HEK293T (cell line): ENCODE measurements around the gene PUS7L.

Experiments used
- ELF4 ChIP-seq: fragments of 450-650 bp; IDR thresholded peaks from 2 replicates; pipeline ENCODE4 v1.6.1; 2017; ENCODE audit warnings: antibody characterized with exemption
- FOXK2 ChIP-seq: fragments of 450-650 bp; IDR thresholded peaks from 2 replicates; pipeline ENCODE4 v1.6.1; 2016; ENCODE audit warnings: mild to moderate bottlenecking
- LEF1 ChIP-seq: fragments of 450-650 bp; IDR thresholded peaks from 2 replicates; pipeline ENCODE4 v1.6.1; 2017; ENCODE audit warnings: mild to moderate bottlenecking, borderline replicate concordance
- PKNOX1 ChIP-seq: fragments of 450-650 bp; IDR thresholded peaks from 2 replicates; pipeline ENCODE4 v1.6.1; 2016
- SP1 ChIP-seq: fragments of 450-650 bp; IDR thresholded peaks from 2 replicates; pipeline ENCODE4 v1.6.1; 2017
- SUZ12 ChIP-seq: fragments of 450-650 bp; IDR thresholded peaks from 2 replicates; pipeline ENCODE4 v1.6.1; 2016; ENCODE audit warnings: mild to moderate bottlenecking
- TARDBP ChIP-seq: fragments of 450-650 bp; IDR thresholded peaks from 2 replicates; pipeline ENCODE4 v1.6.1; 2016
- ZNF384 ChIP-seq: fragments of 450-650 bp; IDR thresholded peaks from 2 replicates; pipeline ENCODE4 v1.6.1; 2016

DNA sequence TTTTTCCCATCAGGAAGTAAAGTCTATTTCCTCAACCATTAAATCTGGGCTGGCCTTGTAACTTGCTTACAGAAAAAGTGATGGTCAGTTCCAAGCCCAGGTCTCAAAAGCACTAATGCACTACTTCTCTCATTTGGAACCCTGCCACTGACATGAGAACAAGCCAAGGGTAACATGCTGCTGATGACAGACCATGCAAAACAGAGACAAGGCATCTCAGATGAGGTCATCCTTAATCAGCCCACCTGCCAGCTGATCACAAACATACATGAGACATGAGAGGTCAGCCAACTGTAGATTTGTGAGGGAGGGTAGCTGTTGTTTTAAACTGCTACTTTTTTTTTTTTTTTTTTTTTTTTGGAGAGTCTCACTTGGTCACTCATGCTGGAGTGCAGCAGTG, 31.4 kb upstream of the PUS7L start:
- no peak for TF ChIP-seq ZNF384
- no peak for TF ChIP-seq TARDBP
- TF ChIP-seq SP1: no peak
- no peak for TF ChIP-seq ELF4
- no peak for TF ChIP-seq SUZ12
- TF ChIP-seq FOXK2: no peak
- no peak for TF ChIP-seq LEF1
- TF ChIP-seq PKNOX1: no peak
